HG02884 (cell line): ENCODE data around the gene NR2F1-AS1.

Experiments
- ATAC-seq: cut with Tn5 transposase; IDR thresholded peaks from one replicate; pipeline ENCODE4 v1.9.1; 2021; ENCODE audit warnings: mild to moderate bottlenecking, moderate library complexity; ENCODE audit not compliant: unreplicated experiment

The NR2F1-AS1 gene

DNA sequence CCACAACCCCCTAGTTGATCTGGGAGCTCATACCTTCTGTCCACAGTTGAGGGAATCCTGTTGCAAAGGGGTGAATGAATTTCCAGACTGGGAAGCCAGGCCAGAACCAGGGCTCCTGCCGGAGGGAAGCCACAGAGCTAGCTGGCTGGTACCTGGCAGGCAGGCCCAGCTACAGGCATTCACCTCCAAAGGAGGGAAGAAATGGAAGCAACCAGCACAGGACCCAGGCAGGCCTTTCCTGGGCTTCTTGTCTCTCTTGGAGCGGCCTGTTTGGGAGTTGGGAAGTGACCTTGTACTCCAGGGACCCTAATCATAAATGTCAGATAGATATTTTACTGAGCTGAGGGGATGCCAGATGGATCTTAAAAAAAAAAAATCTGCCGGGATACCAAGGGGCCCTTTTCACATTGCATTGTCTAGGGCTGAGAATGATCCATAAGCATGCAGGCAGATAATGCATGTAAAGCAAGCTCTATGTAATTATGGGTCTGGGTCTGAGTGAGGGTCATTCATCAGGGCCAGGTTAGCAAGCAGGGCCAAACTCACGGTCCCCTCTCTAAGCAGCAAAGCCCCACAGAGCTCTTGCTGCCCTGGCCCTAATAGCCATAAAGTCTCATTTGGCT lies 10.4 kb upstream of the NR2F1-AS1 start:
- no peak for ATAC-seq

DNA sequence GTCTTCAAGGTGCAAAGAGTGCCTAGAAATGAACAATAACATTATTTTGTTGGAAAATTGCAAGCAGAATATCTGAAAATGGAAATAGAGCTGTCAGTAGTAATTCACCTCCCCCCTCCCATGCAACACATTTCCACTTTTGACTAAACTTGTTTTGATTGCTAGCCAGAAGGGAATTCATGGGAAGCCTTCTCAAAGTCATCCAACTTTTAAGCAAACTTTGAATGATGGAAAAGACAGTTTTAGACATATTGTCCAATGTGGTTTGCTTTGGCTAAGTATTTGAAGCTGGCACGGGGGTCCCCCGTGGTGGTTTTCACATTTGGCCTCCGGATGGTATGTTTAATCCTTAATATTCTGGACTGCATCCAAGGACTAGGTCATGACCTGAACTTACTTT lies 9.5 kb upstream of the NR2F1-AS1 start:
- ATAC-seq, result no peak

DNA sequence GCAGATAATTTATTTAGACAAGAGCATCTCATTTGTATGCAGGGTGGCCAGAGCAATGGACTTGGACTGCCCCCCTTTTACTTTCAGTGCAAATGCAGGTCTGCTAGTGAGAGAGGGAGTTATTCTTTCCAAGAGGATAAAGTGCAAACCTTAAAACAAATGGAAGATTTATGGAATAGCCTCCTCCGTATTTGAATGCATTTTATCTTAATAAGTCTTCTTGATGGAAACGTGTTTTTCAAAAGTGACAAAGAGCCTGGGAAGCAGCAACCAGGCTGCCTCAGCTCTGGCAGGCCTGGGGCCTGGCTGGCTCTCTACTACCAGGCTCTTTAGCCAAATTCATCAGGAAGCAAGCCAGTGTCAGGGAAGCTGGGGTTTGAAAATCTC lies 8.8 kb upstream of the NR2F1-AS1 start:
- ATAC-seq, result no peak

DNA sequence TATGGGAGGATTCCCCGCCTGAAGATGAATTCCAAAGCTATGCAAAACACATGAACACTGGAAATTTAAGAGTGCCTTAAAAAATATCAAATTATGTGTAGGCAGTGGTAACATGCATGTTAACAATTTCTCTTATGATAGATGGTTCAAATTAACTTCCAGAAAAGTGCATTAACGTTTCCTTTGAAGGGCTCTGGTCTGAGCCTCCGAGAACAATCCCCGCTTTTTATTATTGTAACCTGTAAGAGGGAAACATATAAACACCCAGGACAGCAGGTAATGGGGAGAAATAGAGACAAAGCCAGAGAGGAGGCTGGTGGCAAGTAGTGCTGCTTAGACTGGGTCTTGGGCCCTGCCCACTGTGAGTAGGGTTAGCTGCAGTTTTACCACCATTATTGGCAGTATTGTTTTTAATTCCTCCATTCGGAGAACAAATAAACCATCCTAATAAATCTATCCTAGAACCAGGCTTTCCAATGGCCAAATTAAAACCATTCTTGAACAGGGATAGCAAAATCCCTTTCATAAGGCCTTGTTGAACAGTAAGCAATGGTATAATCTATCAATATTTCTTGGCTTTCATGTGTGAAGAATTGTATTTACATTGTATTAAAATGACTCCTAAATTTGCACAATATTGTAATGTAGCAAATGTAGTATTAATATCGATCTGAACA lies 8.3 kb upstream of the NR2F1-AS1 start:
- no peak for ATAC-seq

DNA sequence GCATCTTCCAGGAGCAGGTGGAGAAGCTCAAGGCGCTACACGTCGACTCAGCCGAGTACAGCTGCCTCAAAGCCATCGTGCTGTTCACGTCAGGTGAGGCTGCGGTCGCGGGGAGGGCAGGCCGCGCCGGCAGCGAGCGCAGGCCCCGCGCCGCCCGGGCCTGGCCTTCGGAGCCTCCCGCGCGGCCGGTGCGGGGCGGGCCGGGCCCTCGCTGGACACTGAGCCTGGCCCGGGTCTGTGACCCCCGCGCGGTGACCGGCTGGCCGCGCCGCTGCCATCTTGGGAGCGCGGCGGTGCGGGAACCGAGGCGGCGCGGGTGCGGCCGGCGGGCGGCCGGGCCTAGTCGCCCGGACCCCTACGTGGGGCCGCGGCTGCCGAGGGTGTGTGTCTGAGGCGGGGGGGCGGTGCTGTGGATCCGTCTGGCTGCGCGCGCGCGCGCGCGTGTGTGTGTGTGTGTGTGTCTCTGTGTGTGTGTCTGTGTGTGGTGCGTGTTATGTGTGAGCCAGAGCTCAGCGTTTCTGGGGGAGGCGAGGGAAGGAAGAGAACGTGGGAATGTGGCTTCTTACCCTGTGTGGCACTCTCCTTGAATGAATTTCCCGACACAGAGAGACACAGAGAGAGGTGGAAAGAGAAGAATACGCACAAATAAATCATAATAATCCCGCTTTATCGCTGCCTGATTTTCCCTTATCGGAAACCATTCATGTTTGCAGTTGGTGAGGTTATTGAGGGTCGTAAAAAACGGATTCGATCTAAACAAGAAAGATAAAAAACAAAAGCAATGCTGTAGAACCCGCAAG lies 7.5 kb upstream of the NR2F1-AS1 start:
- no peak for ATAC-seq

DNA sequence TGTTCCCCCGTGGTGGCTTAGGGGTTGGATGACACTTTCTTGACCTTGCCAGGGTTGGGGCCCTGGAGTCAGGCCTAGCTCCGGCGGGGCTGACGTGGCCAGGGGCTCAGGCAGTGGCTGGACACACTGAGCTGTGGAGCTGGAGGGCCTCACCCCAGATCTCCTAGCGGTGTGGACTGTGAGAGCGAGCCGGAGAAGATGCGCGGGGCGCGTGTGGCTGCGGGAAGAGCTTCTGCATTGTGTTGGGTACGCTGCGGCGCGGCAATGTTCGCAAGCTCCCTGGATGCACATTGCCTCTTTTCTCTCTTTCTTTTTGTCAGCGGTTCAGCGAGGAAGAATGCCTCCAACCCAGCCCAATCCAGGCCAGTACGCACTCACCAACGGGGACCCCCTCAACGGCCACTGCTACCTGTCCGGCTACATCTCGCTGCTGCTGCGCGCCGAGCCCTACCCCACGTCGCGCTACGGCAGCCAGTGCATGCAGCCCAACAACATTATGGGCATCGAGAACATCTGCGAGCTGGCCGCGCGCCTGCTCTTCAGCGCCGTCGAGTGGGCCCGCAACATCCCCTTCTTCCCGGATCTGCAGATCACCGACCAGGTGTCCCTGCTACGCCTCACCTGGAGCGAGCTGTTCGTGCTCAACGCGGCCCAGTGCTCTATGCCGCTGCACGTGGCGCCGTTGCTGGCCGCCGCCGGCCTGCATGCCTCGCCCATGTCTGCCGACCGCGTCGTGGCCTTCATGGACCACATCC lies 6.8 kb upstream of the NR2F1-AS1 start:
- ATAC-seq, result no peak

DNA sequence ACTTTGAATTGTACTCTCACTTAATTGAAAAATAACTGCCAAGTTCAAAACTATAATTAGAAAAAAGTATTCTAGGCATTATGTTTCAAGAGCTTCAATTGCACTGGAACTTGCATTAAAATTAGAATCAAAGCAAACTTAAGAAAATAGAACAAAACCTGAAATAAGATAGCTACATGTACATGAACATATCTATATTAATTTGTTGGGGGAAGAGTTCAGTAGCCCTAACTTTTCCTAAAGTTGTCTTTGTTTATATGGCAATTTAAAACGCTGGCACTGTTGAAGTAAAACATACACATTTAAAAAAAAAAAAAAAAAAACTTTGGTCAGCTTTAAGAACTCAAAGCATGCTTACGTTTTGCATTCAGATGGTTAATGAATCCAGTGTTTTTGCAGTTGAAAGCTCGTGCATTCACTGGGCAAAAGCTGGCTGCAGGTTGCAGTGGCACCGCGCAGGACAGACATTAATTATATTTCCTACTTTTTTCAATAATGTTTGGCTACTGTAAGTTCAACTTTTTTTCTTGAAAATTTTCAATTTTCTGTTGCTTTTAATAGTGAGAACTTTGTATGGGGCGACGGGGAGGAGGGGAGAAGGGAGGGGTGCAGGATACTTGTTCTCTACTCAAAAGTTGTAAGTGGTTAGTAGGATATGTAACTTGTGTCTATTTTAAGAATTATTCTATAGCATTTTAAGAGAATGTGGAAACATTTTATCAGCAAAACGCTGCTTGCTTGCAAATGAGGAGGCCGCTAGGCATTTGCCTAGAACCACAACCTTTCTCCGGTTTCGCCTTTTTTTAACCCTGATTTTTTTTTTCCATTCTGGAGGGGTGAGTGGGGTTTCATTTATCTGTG lies 5.9 kb upstream of the NR2F1-AS1 start:
- no peak for ATAC-seq

DNA sequence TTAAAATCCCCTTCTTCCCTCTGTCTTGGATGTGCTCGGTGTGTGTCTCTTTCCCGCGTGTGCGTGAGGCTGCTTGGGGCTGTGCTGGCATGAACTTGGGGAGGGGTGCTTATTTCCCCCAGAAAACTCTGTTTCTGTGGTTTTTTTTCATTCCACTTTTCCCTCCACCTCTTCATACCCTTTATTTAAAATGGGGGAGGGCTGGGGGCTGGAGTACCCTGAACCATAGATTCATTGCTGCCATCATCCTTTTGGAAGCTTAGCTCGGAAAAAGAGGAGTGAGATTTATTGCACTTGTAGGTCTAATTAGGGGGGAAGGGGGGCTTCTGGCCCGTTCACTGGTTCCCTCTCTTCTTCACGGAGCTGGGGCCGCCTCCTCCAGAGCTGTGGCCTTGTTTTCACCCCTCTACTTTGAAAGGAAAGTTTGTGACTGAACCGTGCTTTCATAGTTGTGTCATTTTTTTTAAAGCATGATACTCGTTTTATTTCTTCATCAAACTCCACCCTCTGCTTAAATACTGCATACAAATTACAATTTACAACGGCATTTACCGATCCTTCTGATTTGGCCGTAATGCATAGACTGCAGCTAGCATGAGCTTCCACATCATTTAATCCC lies 4.9 kb upstream of the NR2F1-AS1 start:
- ATAC-seq, result no peak

DNA sequence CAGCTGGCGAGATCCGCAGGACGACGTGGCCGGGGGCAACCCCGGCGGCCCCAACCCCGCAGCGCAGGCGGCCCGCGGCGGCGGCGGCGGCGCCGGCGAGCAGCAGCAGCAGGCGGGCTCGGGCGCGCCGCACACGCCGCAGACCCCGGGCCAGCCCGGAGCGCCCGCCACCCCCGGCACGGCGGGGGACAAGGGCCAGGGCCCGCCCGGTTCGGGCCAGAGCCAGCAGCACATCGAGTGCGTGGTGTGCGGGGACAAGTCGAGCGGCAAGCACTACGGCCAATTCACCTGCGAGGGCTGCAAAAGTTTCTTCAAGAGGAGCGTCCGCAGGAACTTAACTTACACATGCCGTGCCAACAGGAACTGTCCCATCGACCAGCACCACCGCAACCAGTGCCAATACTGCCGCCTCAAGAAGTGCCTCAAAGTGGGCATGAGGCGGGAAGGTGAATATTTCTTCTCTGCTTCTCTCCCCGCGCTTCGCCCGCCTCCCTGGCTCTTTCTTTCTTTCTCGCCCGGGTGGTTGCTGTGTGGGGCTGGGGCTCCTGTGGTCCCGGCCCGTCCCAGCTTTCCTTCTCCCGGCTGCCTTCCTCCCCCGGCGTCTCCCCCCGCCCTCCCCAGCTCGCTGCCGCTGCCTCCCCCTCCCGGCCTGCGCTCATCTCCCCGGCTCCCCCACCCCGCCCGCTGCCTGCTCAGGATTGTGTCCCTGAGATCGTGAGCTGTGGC lies 4.2 kb upstream of the NR2F1-AS1 start:
- no peak for ATAC-seq

DNA sequence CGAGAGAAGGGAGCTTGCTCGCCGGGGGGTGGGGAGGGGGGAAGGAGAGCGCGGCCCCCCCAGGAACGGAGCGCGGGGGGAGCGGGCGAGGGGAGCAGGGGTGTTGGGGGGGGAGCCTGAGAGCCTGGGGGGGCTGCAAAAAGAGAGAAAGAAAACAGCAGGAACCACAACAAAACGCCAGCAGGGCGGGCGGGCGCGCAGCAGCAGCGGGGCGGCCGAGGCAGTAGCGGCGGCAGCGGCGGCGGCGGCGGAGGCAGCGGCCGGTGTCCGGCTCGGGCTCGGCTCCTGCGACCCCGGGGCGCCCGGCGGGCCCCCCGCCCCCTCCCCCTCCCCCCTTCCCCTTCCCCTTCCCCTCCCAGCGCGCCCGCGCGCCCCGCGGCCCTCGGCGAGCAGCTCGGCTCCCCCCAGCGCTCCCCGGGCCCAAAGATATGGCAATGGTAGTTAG lies 3.6 kb upstream of the NR2F1-AS1 start:
- ATAC-seq, result no peak

DNA sequence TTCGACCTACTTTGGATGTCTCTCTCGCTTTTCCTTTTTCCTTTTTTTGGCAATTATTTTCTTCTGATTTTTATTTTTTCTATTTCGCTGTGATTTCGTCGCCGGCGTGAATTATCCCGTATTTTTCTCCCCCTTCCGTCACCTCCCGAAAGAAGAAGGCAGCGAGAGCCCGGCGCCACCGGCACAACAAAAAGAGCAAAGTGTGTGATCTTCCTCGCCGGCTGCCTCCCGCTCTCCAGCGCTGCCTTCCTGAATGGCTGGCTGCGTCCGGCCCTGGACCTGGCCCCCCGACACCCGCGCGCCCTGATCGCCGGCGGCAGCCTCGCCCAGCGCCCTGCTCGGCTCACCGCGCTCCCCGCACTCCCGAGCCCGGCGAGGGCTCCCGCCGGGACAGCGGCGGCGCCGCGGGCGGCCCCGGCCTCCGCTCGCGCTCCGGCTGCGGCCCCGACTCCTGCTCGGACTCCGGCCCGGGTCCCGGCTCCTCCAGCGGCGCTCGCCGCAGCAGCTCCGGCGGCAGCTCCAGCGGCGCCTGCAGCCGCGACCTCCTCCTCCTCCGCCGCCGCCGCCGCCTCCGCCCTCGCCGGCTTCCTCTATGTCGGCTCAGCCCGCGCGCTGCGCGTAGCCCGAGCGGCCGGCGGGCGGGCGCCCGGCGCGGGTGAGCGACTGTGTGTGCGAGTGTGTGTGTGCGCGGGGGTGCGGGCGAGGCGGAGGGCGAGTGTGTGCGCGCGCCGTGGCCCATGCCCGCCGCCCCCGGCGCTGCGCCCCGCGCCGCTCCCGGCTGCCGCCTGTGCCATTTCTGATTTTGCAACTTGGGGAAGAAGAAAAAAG lies 3.0 kb upstream of the NR2F1-AS1 start:
- peak; percentile 26 for ATAC-seq

DNA sequence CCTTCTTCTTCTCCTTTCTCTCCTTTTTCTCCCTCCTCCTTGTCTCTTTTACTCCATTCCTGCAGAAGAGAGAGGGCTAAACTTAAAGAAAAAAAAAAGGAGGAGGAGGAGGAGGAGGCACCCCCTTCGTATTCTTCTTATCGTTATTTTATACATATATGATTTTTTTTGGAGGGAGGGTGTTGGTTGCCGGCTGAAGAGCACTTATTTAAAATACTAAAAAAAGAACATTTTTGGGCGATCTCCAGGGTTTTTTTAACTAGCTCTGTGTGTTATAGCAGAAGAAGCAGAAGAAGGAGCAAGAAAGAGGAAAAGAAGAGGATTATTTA lies 2.4 kb upstream of the NR2F1-AS1 start:
- no peak for ATAC-seq

DNA sequence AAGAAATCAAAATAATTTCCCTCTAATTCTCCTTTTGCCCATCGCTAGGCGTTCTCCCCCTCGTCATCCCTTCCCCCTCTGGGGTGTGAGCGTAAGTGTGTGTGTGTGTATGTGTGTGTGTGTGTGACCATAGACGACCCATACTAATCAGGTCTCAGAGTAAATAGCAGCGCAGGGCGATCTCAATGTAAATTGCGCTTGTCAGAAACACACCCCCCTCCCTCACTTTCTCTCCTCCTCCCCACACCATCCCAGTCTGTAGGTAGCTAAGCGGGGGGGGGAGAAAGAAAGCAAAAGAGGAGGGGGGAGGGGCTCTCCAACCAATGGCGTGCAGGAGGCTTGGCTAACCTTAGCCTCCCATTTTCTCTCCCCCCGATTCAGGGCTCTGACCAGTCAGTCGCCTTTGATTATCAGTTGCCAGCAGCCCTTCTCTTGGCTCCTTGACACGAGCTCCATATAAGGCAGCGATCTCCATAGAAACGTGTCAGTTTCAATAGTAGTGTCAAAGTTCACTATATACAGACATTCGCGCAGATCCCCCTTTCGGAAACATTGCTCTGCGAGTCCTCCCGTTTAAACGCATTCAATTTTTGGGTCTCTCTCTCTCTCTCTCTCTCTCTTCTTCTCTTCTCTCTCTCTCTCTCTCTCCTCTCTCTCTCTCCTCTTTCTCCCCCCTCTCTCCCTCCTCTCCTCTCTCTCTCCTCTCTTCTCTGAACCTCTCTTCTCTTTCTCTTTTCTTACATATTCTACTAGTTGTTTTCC lies 1.8 kb upstream of the NR2F1-AS1 start, which contains the start of gene NR2F1:
TSS of gene NR2F1 (plus strand) at position 546 of the 762 bp plus-strand sequence. CDS start 1,802 bp downstream, outside the sequence.
- ATAC-seq, result no peak

DNA sequence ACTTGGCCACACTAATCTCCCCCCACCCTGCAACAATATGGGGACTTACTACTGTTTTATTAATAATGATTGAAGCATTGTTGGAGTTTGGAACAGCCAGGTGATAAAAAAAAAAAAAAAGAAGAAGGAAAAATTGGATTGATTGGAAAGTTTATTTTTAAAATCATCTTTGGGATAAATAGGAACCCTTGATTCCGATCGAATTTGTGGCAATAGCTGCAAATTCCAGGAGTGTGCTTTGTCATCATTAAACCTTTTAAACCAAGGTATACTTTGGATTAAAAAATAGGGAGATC lies 1.1 kb upstream of the NR2F1-AS1 start:
- no peak for ATAC-seq

DNA sequence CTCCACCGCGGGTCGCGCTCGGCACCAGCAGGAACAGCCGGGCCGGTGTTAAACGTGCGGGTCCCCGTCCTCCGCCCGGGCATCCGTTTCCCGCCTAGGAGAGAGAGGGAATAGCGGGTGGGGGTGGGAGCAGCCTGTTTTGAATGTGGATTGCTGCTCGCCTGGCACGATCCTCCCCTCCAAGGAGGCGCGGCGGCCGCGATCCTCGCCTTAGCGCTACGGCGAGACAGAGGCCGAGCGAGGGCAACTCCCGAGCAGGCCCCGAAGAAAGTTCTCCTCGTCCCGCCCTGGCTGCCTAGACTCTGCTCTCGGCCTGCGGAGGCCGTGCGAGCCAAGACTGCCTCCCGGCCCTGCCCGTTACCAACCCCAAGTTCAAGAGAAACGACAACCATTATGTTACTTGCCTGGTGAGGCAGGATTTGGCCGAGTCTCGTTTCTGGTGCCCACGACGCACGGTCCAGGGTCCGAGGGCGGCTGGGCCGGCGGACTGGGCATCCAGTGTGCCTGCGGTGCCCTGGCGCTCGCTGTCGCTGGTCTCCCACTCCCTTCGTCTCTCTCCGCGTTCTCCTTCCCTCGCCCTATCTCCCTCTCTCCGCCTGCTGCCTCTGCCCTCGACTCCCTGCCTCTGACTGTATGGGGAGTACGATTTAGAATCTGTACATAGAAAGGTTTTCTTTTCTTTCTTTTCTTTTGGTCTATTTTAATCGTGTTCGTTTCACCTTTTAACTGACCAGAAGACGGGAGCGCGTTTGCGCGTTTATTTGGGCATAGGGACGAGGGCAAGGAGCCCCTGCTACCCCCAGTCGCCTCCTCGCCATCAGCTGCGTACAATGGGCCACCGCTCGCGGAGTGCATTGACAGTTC lies 724 bp downstream of the NR2F1-AS1 start:
- no peak for ATAC-seq

DNA sequence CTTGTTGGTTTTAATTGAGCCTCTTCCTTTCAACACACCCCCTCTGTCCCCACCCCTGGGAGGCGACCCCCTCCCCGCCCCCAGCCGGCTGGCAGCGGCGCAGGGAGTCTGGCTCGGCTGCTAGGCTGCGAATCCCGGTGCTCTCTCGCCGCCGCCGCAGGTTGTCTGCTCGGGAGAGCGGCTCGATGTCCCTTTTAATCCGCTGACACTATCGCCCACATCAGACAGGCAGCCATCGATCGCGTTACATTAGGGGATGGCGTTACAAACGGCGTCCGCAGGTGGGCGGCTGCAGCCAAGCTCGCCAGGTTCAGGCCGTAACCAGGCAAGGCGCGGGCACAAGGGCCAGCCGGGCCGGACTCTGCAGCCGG lies 1.3 kb downstream of the NR2F1-AS1 start:
- no peak for ATAC-seq
